ENCODE measurements around the gene MEIKIN. TPM values are rescaled to one million over a fixed set of nuclear protein-coding genes. Genes with fewer than 3 reads are reported as not detected.

Gene MEIKIN, protein sequence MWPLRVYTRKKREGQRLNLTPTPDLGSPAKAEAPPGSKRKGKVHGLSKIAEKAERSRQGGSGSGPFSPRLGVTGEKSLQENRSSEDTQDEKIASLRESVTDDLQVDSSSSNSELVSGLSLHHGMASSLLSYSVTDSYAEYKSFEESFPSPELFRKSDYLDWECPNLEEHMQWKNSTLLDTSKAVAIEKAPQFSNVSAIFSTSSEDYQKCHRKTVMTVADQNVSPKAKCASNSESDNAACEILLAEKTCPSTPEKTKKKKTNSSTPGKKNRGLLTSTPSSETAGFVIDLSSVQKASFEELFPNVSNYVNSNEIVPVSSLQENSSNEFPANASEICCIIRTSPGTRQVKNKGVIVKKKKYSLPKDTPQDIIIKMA
- total RNA-seq (2022; extraction: Qiagen RNA extraction) = not detected in 5 replicates

DNA sequence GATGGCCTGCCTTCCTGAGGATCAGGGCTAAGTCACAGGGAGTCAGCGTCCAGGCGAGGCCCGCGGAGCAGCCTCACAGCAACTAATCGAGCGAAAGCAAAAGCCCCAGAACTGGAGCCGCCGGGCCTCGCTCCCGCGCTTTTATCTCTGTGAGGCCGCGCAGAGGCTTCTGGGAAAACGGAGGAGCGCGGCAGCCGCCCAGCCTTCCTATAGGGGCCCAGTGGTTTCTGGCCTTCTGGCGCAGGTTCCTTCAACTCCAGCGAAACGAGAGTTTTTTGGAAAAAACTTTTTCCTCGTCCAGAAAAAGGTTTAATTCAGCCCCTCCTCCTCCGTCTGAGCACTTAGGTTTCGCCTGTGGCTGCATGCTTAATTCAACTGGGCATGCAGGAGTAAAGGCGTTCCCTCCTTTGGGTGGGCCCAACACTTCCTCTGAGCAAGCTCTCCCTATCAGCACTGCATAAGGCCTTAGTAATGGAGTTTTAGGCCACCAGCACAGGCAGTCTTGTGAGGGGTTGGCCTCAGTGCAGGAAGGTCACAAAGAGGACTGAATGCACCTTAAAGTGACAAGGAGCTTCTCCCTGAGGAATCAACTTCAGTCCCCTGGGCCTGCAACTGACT lies at the start of gene MEIKIN:
MEIKIN (minus strand) TSS at position 113 of the 618 bp plus-strand sequence. CDS start 158 bp downstream, outside the sequence.

GRCh38 chr5:131796793-131797693 lies 148.4 kb downstream of the MEIKIN start, which contains the start of gene FNIP1:
Gene FNIP1 (minus strand): TSS chr5:131797017. CDS start chr5:131796921, 96 bp downstream.

Other genes starting within 250 kb of the MEIKIN start
- gene FNIP1, start 148.6 kb downstream of the MEIKIN start, total RNA-seq (2022; extraction: Qiagen RNA extraction) = 10.5 to 15.3 TPM (median 11.8 TPM) in 5 replicates
- 0.08 to 0.60 TPM (median 0.15 TPM) in 5 replicates for gene ACSL6, start 66.0 kb upstream of the MEIKIN start, total RNA-seq (2022; extraction: Qiagen RNA extraction)
- gene IL3, start 115.0 kb upstream of the MEIKIN start, total RNA-seq (2022; extraction: Qiagen RNA extraction) = not detected in 5 replicates
- gene CSF2, start 128.1 kb upstream of the MEIKIN start, total RNA-seq (2022; extraction: Qiagen RNA extraction) = 0.14 to 0.21 TPM (median 0.16 TPM) in 3 of 5 replicates, not detected in the others

Data from A549 treated with dexamethasone at 1 μM for 4 hours (cell line).